Mesendoderm (in vitro differentiated cells): Measurements from ENCODE around the gene CAMTA1.

Experiments used
- DNase-seq: peaks from one replicate; pipeline ENCODE4 v3.0.0; 2013
- H2AK5ac ChIP-seq: 2 replicates; pipeline ENCODE4 v1.6.1; 2013; ENCODE audit warnings: low read length, inconsistent platforms
- H2BK120ac ChIP-seq: 2 replicates; pipeline ENCODE4 v1.6.1; 2013; ENCODE audit warnings: low read depth, mild to moderate bottlenecking, low read length, moderate library complexity, mixed read lengths
- H2BK15ac ChIP-seq: replicated peaks from 2 replicates; pipeline ENCODE4 v1.6.1; 2013; ENCODE audit warnings: low read depth, mild to moderate bottlenecking, moderate library complexity
- H2BK5ac ChIP-seq: 2 replicates; pipeline ENCODE4 v1.6.1; 2013; ENCODE audit warnings: low read length, inconsistent platforms
- H3K18ac ChIP-seq: 2 replicates; pipeline ENCODE4 v1.6.1; 2013; ENCODE audit warnings: mild to moderate bottlenecking, low read length, mixed read lengths
- H3K23ac ChIP-seq: one replicate; pipeline ENCODE4 v1.6.1; 2013; ENCODE audit warnings: low read length
- H3K27ac ChIP-seq: 2 replicates; pipeline ENCODE4 v1.5.1; 2013; ENCODE audit warnings: low read depth, mild to moderate bottlenecking, inconsistent platforms, low read length, moderate library complexity
- H3K27me3 ChIP-seq: 2 replicates; pipeline ENCODE4 v1.6.1; 2013; ENCODE audit warnings: low read length, control low read depth, mild to moderate bottlenecking, inconsistent platforms; ENCODE audit not compliant: insufficient read depth, poor library complexity
- H3K36me3 ChIP-seq: 2 replicates; pipeline ENCODE4 v1.6.1; 2013; ENCODE audit warnings: low read length, inconsistent platforms; ENCODE audit not compliant: control insufficient read depth, insufficient read depth
- H3K4ac ChIP-seq: one replicate; pipeline ENCODE4 v1.6.1; 2013; ENCODE audit warnings: low read depth, mild to moderate bottlenecking, low read length, moderate library complexity
- H3K4me1 ChIP-seq: 2 replicates; pipeline ENCODE4 v1.6.1; 2013; ENCODE audit warnings: low read depth, low read length, inconsistent platforms; ENCODE audit not compliant: control insufficient read depth
- H3K4me2 ChIP-seq: 2 replicates; pipeline ENCODE4 v1.6.1; 2013; ENCODE audit warnings: low read length
- H3K4me3 ChIP-seq: 2 replicates; pipeline ENCODE4 v1.5.1; 2013; ENCODE audit warnings: mild to moderate bottlenecking, low read length
- H3K56ac ChIP-seq: one replicate; pipeline ENCODE4 v1.6.1; 2013; ENCODE audit warnings: low read length
- H3K79me1 ChIP-seq: 2 replicates; pipeline ENCODE4 v1.6.1; 2013; ENCODE audit warnings: low read length, inconsistent platforms
- H3K79me2 ChIP-seq: 2 replicates; pipeline ENCODE4 v1.6.1; 2013; ENCODE audit warnings: mild to moderate bottlenecking, low read length; ENCODE audit not compliant: control insufficient read depth, insufficient read depth
- H3K9ac ChIP-seq: 2 replicates; pipeline ENCODE4 v1.6.1; 2013; ENCODE audit warnings: low read length, inconsistent platforms
- H4K5ac ChIP-seq: one replicate; pipeline ENCODE4 v1.6.1; 2013; ENCODE audit warnings: low read length
- H4K8ac ChIP-seq: one replicate; pipeline ENCODE4 v1.6.1; 2013; ENCODE audit warnings: low read depth, mild to moderate bottlenecking, control low read depth, low read length, moderate library complexity
- WGBS: extraction: QIAGEN DNeasy Blood & Tissue Kit; methylation state at CpG from one replicate; pipeline ENCODE4 v1.1.7; 2013; ENCODE audit warnings: low lambda C conversion rate, missing lambda C conversion rate; ENCODE audit not compliant: insufficient coverage; ENCODE audit errors: extremely low coverage; 5-methylcytosine and 5-hydroxymethylcytosine counted together

CAMTA1 gene

DNA sequence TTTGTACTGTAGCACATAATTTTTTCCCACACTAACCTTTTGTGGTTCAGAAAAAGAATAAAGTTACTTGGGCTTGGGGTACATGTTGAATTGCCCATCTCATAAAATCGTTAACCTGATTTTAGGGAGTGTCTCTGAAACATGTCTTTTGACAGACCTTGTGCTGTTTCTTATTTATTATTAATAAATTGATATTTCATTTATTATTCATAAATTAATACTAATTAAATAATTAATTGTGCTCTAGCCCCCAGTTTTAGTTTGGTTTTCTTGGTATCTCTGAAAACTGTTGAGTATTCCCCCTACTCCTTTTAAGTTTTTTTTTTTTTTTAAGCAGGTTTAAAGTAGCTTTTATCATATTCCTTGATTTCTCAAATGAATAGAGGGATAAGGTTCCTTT, 27.9 kb downstream of the CAMTA1 start:
- Histone ChIP-seq H4K8ac (no peak overlapping the region), H3K56ac (no peak overlapping the region), H4K5ac (no peak overlapping the region), H3K27me3 (no peaks in the 10 kb centered on the region), H3K23ac (no peak overlapping the region), H3K4me1 (no peaks in the 10 kb centered on the region), H2BK15ac (no peak overlapping the region), H3K4me2 (no peak overlapping the region), H2BK120ac (no peak overlapping the region), H3K27ac (no peak overlapping the region), H3K18ac (no peak overlapping the region), H3K9ac (no peak overlapping the region), H2BK5ac (no peak overlapping the region), H3K79me2 (peaks cover 37% of the 10 kb centered on the region), H3K79me1 (peaks cover 24% of the 10 kb centered on the region), H3K4ac (no peak overlapping the region), H2AK5ac (no peak overlapping the region), H3K36me3 (no peaks in the 10 kb centered on the region), H3K4me3 (no peak overlapping the region)
- no CpG with 5 or more reads among the region's 1 CpG for WGBS
- DNase-seq = no peak

DNA sequence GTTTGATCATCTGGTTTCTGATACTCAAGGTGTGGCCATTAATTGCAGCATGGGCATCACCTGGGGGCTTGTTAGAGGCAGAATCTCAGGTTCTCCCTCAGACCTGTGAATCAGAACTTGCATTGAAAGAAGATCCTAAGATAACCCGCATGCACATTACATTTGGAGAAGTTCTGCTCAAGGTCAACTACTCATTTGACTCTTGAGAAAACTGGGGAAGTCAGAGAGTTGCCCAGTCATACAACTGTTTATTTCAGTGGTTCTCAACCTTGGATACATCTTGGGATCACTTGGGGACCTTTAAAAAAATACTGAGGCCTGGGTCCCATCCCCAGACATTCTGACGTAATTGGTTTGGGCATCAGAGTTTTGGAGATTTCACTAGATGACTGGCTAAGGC, 30.5 kb downstream of the CAMTA1 start:
- Histone ChIP-seq H3K36me3 (no peaks in the 10 kb centered on the region), H3K18ac (no peak overlapping the region), H4K8ac (no peak overlapping the region), H3K4me3 (no peak overlapping the region), H3K4me2 (no peak overlapping the region), H3K4ac (no peak overlapping the region), H3K56ac (no peak overlapping the region), H2BK15ac (no peak overlapping the region), H3K27ac (no peak overlapping the region), H3K9ac (no peak overlapping the region), H3K23ac (no peak overlapping the region), H2AK5ac (no peak overlapping the region), H2BK120ac (no peak overlapping the region), H3K79me2 (peaks cover 32% of the 10 kb centered on the region), H4K5ac (no peak overlapping the region), H3K4me1 (no peaks in the 10 kb centered on the region), H3K27me3 (no peaks in the 10 kb centered on the region), H2BK5ac (no peak overlapping the region), H3K79me1 (peaks cover 20% of the 10 kb centered on the region)
- DNase-seq = no peak
- no CpG with 5 or more reads among the region's 2 CpGs for WGBS

DNA sequence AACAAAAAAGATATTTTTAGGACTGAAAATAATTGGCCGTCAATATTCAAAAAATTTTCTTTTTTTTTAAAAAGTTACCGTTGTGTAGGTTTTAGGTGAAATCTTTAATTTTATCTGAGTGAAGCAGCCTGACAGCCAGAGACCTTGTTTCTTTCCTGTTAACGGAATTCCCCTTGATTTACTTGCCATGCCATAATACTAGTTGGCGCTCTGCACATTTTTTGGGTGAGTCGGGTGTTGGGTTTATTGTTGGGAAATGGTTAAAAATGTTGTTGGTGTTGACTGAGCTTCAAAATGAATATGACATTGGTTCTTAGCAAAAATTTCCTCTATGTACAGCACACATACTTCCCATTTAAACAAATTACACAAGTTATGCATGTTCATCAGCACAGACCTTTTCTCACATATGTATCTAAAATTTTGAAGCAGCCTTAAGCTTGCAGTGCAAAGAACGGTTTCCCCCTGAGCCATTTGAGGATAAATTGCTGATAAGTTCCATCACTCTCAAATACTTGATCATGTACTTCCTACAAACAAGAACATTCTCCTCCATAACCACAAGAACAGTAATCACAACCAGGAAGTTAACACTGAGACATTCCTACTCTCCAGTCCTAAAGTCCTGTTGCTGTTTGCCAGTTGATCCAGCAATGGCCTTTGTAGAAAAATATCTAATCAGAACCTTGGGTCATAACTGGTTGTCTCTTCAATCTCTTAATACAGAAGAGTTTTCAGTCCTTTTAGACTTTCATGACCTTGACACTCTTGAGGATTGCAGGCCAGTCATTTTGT, 34.2 kb downstream of the CAMTA1 start:
- Histone ChIP-seq H3K23ac (no peak overlapping the region), H3K36me3 (no peaks in the 10 kb centered on the region), H3K79me2 (peaks cover 17% of the 10 kb centered on the region), H3K79me1 (peaks cover 17% of the 10 kb centered on the region), H3K4ac (no peak overlapping the region), H3K9ac (no peak overlapping the region), H3K4me1 (no peaks in the 10 kb centered on the region), H2BK15ac (no peak overlapping the region), H3K4me3 (no peak overlapping the region), H2BK120ac (no peak overlapping the region), H2BK5ac (no peak overlapping the region), H2AK5ac (no peak overlapping the region), H3K27ac (no peak overlapping the region), H3K56ac (no peak overlapping the region), H3K4me2 (no peak overlapping the region), H4K8ac (no peak overlapping the region), H3K18ac (no peak overlapping the region), H3K27me3 (no peaks in the 10 kb centered on the region), H4K5ac (no peak overlapping the region)
- WGBS = 100% methylated on average over 1 of the region's 6 CpGs
- DNase-seq = no peak

DNA sequence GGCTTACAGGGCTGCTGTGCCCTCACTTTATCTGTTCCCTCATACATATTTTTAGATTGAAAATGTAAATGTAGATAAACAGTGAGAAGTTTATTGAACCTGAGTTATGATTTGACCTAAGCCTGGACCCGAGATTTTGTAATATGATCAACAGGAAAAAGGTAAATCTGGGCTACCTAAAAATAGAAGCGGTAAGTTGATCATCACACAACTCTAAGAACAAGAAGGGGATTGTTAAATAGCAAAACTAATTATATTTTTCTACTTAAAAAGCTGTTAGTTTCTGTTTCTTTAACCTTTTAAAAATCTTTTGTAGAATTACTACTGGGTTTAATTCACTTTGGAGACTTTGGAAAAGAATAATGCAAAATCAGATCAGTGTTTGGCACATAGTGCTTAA, 35.6 kb downstream of the CAMTA1 start:
- no peaks in the 10 kb centered on the region for H3K4me1 ChIP-seq
- H3K4ac ChIP-seq = no peak overlapping the region
- H2BK15ac ChIP-seq = no peak overlapping the region
- no peak overlapping the region for H2AK5ac ChIP-seq
- no peak overlapping the region for H4K8ac ChIP-seq
- no peak overlapping the region for H3K4me2 ChIP-seq
- H3K27ac ChIP-seq = no peak overlapping the region
- no peaks in the 10 kb centered on the region for H3K27me3 ChIP-seq
- no peak overlapping the region for H3K18ac ChIP-seq
- H3K36me3 ChIP-seq = no peaks in the 10 kb centered on the region
- no peak overlapping the region for H3K56ac ChIP-seq
- H3K9ac ChIP-seq = no peak overlapping the region
- no peak overlapping the region for H4K5ac ChIP-seq
- no CpG with 5 or more reads among the region's 2 CpGs for WGBS
- H3K79me2 ChIP-seq = peaks cover 11% of the 10 kb centered on the region
- peaks cover 13% of the 10 kb centered on the region for H3K79me1 ChIP-seq
- DNase-seq = no peak
- no peak overlapping the region for H2BK120ac ChIP-seq
- H3K4me3 ChIP-seq = no peak overlapping the region
- H2BK5ac ChIP-seq = no peak overlapping the region
- H3K23ac ChIP-seq = no peak overlapping the region

DNA sequence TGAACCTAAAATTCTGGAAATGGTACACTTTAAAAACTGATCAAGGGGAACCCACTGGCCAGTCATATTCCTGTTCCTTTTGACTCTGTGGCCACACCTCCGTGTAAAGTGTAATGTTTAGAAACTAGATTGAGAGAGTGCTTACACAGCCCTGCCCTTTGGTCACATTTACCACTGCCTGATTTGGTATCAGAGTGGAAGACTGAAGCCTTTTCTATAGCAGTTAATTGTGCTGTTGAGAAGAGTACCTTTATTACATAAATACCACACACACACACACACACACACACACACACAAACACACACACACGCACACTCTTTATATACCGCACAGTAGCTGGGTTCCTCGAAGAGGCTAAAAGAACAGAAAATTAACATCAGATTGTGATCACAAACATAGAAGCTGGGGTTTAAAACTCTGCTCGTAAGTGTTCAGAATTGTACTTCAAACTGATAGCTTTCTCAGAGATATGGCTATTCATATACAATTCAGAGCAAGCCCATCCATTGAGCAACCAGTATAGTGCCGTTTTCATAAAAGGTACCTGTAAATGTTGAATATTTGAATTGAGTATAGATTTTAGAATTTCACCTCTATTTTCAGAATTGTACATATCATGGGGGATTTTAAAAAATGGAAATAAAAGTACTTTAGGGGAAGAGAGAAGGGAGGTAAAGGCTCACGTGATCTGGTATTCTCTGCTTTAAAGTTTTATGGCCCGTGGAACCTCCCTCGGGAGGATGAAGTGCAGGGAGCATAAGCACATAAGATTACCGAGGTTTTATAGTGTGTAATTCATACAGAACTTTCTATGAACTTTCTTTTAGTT, 37.5 kb downstream of the CAMTA1 start:
- H3K36me3 ChIP-seq = no peaks in the 10 kb centered on the region
- no peak overlapping the region for H2BK15ac ChIP-seq
- no peak overlapping the region for H3K56ac ChIP-seq
- H3K18ac ChIP-seq = no peak overlapping the region
- H3K79me2 ChIP-seq = peaks cover 7% of the 10 kb centered on the region
- DNase-seq = no peak
- H3K9ac ChIP-seq = no peak overlapping the region
- H4K8ac ChIP-seq = no peak overlapping the region
- no peak overlapping the region for H3K23ac ChIP-seq
- no peak overlapping the region for H3K4me3 ChIP-seq
- H3K4ac ChIP-seq = no peak overlapping the region
- H3K79me1 ChIP-seq = peaks cover 13% of the 10 kb centered on the region
- H2BK5ac ChIP-seq = no peak overlapping the region
- H3K4me1 ChIP-seq = no peaks in the 10 kb centered on the region
- no peak overlapping the region for H4K5ac ChIP-seq
- WGBS = no CpG with 5 or more reads among the region's 10 CpGs
- H2BK120ac ChIP-seq = no peak overlapping the region
- no peak overlapping the region for H2AK5ac ChIP-seq
- no peak overlapping the region for H3K27ac ChIP-seq
- no peaks in the 10 kb centered on the region for H3K27me3 ChIP-seq
- H3K4me2 ChIP-seq = no peak overlapping the region
